Activated CD4-positive, alpha-beta T cell treated with anti-CD3 and anti-CD28 coated beads for 24 hours (primary cell): ENCODE results near the gene TMEM218.

Source experiments
- DNase-seq, 2 donors: peaks; one replicate each; pipeline ENCODE4 v3.0.0-alpha.2; 2020; ENCODE audit warnings: low read depth in 2 of 2

The TMEM218 gene

GRCh38 chr11:125111343-125112207 is at the start of gene TMEM218:
TSS of gene TMEM218 (minus strand) at chr11:125111626. CDS start at chr11:125102241, 9,385 bp downstream.
- peak; percentile 94 to 95 for DNase-seq

- DNase-seq: no peak
Measured at GRCh38 chr11:125157953-125158680, 46.7 kb upstream of the TMEM218 start.

- no peak for DNase-seq
Measured at GRCh38 chr11:125157118-125157733, 45.8 kb upstream of the TMEM218 start.

GRCh38 chr11:125156346-125157117 is 45.1 kb upstream of the TMEM218 start:
- DNase-seq: no peak

GRCh38 chr11:125155767-125156166 is 44.3 kb upstream of the TMEM218 start:
- DNase-seq: no peak

GRCh38 chr11:125155100-125155444 is 43.6 kb upstream of the TMEM218 start:
- no peak for DNase-seq

- no peak for DNase-seq
Measured at GRCh38 chr11:125154378-125155099, 43.1 kb upstream of the TMEM218 start.

- DNase-seq: no peak
Measured at GRCh38 chr11:125153837-125154236, 42.4 kb upstream of the TMEM218 start.

- DNase-seq: no peak
Measured at GRCh38 chr11:125148743-125149142, 37.3 kb upstream of the TMEM218 start.

GRCh38 chr11:125148011-125148410 is 36.6 kb upstream of the TMEM218 start:
- no peak for DNase-seq

- DNase-seq: no peak
Measured at GRCh38 chr11:125147280-125147679, 35.9 kb upstream of the TMEM218 start.

- no peak for DNase-seq
Measured at GRCh38 chr11:125146232-125146631, 34.8 kb upstream of the TMEM218 start.

- DNase-seq: peak; percentile 49 to 54
Measured at GRCh38 chr11:125141686-125142535, 30.5 kb upstream of the TMEM218 start.

GRCh38 chr11:125141178-125141577 is 29.8 kb upstream of the TMEM218 start:
- no peak for DNase-seq

- no peak for DNase-seq
Measured at GRCh38 chr11:125140233-125140632, 28.8 kb upstream of the TMEM218 start.

- no peak for DNase-seq
Measured at GRCh38 chr11:125139778-125140177, 28.4 kb upstream of the TMEM218 start.

GRCh38 chr11:125138966-125139365 is 27.5 kb upstream of the TMEM218 start:
- no peak for DNase-seq

- no peak for DNase-seq
Measured at GRCh38 chr11:125136001-125136400, 24.6 kb upstream of the TMEM218 start.

- DNase-seq: no peak
Measured at GRCh38 chr11:125132596-125132995, 21.2 kb upstream of the TMEM218 start.

- DNase-seq: no peak
Measured at GRCh38 chr11:125132071-125132470, 20.6 kb upstream of the TMEM218 start.
